NCI-H1694 (cell line): ENCODE data around the gene NSDHL.

Experiments used
- DNase-seq: peaks from one replicate; lab custom pipeline; 2025; lab: John Stamatoyannopoulos, UW

Gene NSDHL

GRCh38 chrX:152844256-152844655, 13.4 kb downstream of the NSDHL start:
- no peak for DNase-seq

GRCh38 chrX:152845618-152846240, 14.9 kb downstream of the NSDHL start:
- DNase-seq = no peak

GRCh38 chrX:152847281-152847680, 16.4 kb downstream of the NSDHL start:
- DNase-seq = no peak

GRCh38 chrX:152850465-152850864, 19.6 kb downstream of the NSDHL start:
- no peak for DNase-seq

- DNase-seq = no peak
Measured at GRCh38 chrX:152853986-152854385, 23.1 kb downstream of the NSDHL start.

GRCh38 chrX:152861116-152861515, 30.3 kb downstream of the NSDHL start:
- DNase-seq = no peak

GRCh38 chrX:152861826-152862225, 31.0 kb downstream of the NSDHL start:
- DNase-seq = no peak

GRCh38 chrX:152865232-152865920, 34.5 kb downstream of the NSDHL start:
- DNase-seq = no peak

GRCh38 chrX:152866386-152866785, 35.5 kb downstream of the NSDHL start:
- no peak for DNase-seq

- no peak for DNase-seq
Measured at GRCh38 chrX:152869972-152870371, 39.1 kb downstream of the NSDHL start.

GRCh38 chrX:152871260-152871659, 40.4 kb downstream of the NSDHL start:
- no peak for DNase-seq

- no peak for DNase-seq
Measured at GRCh38 chrX:152872522-152872921, 41.7 kb downstream of the NSDHL start.

- DNase-seq = no peak
Measured at GRCh38 chrX:152873361-152873760, 42.5 kb downstream of the NSDHL start.

- no peak for DNase-seq
Measured at GRCh38 chrX:152876931-152877840, 46.3 kb downstream of the NSDHL start.

- no peak for DNase-seq
Measured at GRCh38 chrX:152878976-152879755, 48.3 kb downstream of the NSDHL start.

- DNase-seq = no peak
Measured at GRCh38 chrX:152881289-152881688, 50.4 kb downstream of the NSDHL start.

GRCh38 chrX:152884171-152884570, 53.3 kb downstream of the NSDHL start:
- no peak for DNase-seq

- DNase-seq = no peak
Measured at GRCh38 chrX:152886716-152887115, 55.9 kb downstream of the NSDHL start.

- no peak for DNase-seq
Measured at GRCh38 chrX:152892499-152892898, 61.6 kb downstream of the NSDHL start.

GRCh38 chrX:152892999-152893891, 62.4 kb downstream of the NSDHL start:
- DNase-seq = no peak
